IPS-18a (cell line): ENCODE results near the gene CHRM4.
A peak's percentile ranks its signal among the peaks of the same experiment; 100 is the strongest.

ENCODE experiments used
- H3K27ac ChIP-seq: one replicate; pipeline ENCODE4 v1.5.1; 2013; ENCODE audit warnings: low read length
- H3K27me3 ChIP-seq: one replicate; pipeline ENCODE4 v1.6.1; 2013; ENCODE audit warnings: mild to moderate bottlenecking, low read length; ENCODE audit not compliant: control insufficient read depth, insufficient read depth
- H3K36me3 ChIP-seq: one replicate; pipeline ENCODE4 v1.6.1; 2013; ENCODE audit warnings: low read depth, low read length; ENCODE audit not compliant: control insufficient read depth
- H3K4me1 ChIP-seq: one replicate; pipeline ENCODE4 v1.6.1; 2013; ENCODE audit warnings: low read depth, low read length; ENCODE audit not compliant: control insufficient read depth
- H3K4me3 ChIP-seq: one replicate; pipeline ENCODE4 v1.5.1; 2013; ENCODE audit warnings: low read length
- H3K9ac ChIP-seq: one replicate; pipeline ENCODE4 v1.6.1; 2013; ENCODE audit warnings: mild to moderate bottlenecking, low read length, moderate library complexity
- H3K9me3 ChIP-seq: one replicate; pipeline ENCODE4 v1.6.1; 2013; ENCODE audit warnings: low read depth, low read length; ENCODE audit not compliant: control insufficient read depth

The CHRM4 gene

DNA sequence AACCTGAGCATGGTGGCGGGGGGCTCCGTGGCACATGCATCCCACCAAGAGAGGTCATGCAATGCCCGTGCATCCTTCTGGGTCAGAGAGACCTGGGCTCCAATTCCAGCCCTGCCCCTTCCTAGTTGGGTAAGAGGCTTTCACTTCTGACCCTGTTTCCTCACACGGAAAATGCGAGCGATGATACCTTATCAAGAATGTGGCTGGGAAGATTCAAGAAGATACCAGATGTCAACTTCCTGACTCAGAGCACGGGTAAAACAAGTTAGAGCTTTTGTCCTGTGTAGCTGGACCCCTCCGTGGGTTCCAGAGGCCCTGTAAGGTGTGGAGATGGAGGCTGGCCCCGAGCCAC is 53.0 kb downstream of the CHRM4 start:
- Histone ChIP-seq H3K9me3 (no peaks in the 10 kb centered on the region), H3K27me3 (peaks cover 16% of the 10 kb centered on the region), H3K36me3 (no peaks in the 10 kb centered on the region), H3K9ac (no peak overlapping the region), H3K27ac (peak overlapping the region; percentile 54), H3K4me1 (peaks cover 67% of the 10 kb centered on the region), H3K4me3 (peak overlapping the region; percentile 44)

GRCh38 chr11:46337626-46338345 is 53.8 kb downstream of the CHRM4 start:
- H3K4me3 ChIP-seq = no peak overlapping the region
- no peak overlapping the region for H3K27ac ChIP-seq
- no peaks in the 10 kb centered on the region for H3K36me3 ChIP-seq
- H3K9ac ChIP-seq = no peak overlapping the region
- H3K4me1 ChIP-seq = peaks cover 58% of the 10 kb centered on the region
- peaks cover 25% of the 10 kb centered on the region for H3K27me3 ChIP-seq
- no peaks in the 10 kb centered on the region for H3K9me3 ChIP-seq

- Histone ChIP-seq H3K4me3 (no peak overlapping the region), H3K27me3 (peaks cover 36% of the 10 kb centered on the region), H3K27ac (no peak overlapping the region), H3K9ac (no peak overlapping the region), H3K4me1 (peaks cover 54% of the 10 kb centered on the region), H3K36me3 (no peaks in the 10 kb centered on the region), H3K9me3 (no peaks in the 10 kb centered on the region)
Measured at GRCh38 chr11:46336563-46337180, 54.9 kb downstream of the CHRM4 start.

GRCh38 chr11:46335890-46336562 is 55.5 kb downstream of the CHRM4 start:
- no peak overlapping the region for H3K27ac ChIP-seq
- H3K9ac ChIP-seq = no peak overlapping the region
- peaks cover 52% of the 10 kb centered on the region for H3K4me1 ChIP-seq
- no peaks in the 10 kb centered on the region for H3K36me3 ChIP-seq
- no peak overlapping the region for H3K4me3 ChIP-seq
- no peaks in the 10 kb centered on the region for H3K9me3 ChIP-seq
- peaks cover 42% of the 10 kb centered on the region for H3K27me3 ChIP-seq

DNA sequence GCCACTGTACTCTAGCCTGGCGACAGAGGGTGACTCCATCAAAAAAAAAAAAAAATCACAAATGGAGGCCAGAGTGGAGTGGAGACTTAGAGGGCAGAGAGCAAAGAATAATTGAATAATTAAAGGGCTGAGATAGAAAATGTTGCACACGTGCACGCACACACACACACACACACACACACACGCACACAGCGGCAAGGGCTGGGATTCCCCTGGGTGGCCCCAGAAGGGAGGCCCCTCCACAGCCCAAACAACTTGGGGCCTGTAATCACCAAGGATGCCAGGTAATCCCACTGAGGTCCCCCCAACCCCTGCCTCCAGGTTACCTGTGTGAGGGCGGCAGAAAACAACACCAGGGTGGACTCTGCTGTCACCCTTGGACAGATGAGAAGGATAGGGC is 56.3 kb downstream of the CHRM4 start:
- Histone ChIP-seq H3K4me3 (no peak overlapping the region), H3K9ac (no peak overlapping the region), H3K27ac (no peak overlapping the region), H3K27me3 (peaks cover 47% of the 10 kb centered on the region), H3K4me1 (peaks cover 54% of the 10 kb centered on the region), H3K36me3 (no peaks in the 10 kb centered on the region), H3K9me3 (no peaks in the 10 kb centered on the region)

- peaks cover 51% of the 10 kb centered on the region for H3K4me1 ChIP-seq
- no peak overlapping the region for H3K4me3 ChIP-seq
- no peaks in the 10 kb centered on the region for H3K36me3 ChIP-seq
- H3K9me3 ChIP-seq = no peaks in the 10 kb centered on the region
- H3K9ac ChIP-seq = no peak overlapping the region
- no peak overlapping the region for H3K27ac ChIP-seq
- peaks cover 58% of the 10 kb centered on the region for H3K27me3 ChIP-seq
Measured at GRCh38 chr11:46334211-46334610, 57.4 kb downstream of the CHRM4 start.
